GM19468 (cell line): ENCODE results near the gene CAMP.
A peak's percentile ranks its signal among the peaks of the same experiment; 100 is the strongest.
"Not testable (repeated sequence)": the region's sequence is repeated elsewhere in the genome, so short reads cannot be mapped to it uniquely, and the experiment has no call there.

Experiments
- ATAC-seq: cut with Tn5 transposase; IDR thresholded peaks from one replicate; pipeline ENCODE4 v1.9.1; 2021; ENCODE audit warnings: mild to moderate bottlenecking, moderate library complexity, moderate number of reproducible peaks; ENCODE audit not compliant: unreplicated experiment; ENCODE audit errors: extremely low read depth

Gene CAMP

GRCh38 chr3:48222616-48223513 is at the start of gene CAMP:
Gene CAMP (plus strand): TSS chr3:48223495. CDS start chr3:48223512, 17 bp downstream.
- no peak for ATAC-seq

GRCh38 chr3:48178072-48178471 is 45.2 kb upstream of the CAMP start:
- ATAC-seq: no peak

DNA sequence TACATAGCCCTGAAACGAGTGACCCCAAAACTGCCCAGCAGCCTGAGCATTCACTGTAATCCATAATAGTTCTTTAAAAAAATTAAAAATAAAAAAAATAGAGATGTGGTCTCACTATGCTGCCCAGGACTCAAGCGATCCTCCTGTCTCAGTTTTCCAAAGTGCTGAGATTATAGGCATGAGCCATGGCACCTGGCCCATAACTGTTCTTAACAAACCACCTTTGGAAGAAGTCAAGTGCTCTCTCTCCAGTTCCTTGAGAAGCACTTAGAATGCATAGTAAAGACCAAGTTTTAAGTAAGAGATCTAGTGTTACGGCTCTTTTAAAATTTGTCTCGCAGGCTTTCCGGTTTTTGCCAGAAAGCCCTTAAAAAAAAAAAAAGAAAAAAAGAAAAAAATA is 43.3 kb upstream of the CAMP start:
- no peak for ATAC-seq

DNA sequence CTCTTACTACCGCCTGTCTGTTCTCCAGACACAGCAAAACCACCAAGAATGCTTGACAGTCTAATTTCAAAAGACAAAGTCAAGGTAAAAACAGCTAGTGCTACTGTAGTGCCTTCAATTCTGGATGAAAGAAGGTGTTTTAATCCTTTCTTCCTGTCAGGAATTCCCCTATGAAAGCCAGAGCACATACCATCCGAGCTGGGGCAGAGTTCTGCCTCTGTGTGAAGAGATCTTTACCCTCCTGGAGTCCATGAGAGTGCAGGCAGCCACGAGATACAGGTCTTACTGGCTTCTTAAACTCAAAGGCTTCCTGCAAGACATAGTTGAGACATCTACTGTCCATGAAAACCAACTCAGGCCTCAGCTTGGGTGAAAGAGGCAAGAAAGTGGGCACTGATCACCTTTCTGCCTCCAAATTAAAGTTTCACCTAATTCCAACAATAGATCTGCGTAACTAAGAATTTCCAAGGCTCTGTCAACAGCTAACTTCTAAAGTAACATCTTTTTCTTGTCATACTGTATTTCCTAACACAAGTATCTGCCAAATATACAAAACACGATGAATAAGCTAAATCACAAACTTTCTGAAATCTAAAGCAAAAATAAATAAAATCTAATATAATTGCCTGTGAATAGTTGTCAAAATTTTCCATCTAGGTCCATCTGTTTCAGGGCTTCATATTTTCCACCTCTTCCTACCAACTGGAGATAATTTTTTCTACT is 42.6 kb upstream of the CAMP start:
- no peak for ATAC-seq

- no peak for ATAC-seq
These were observed 39.0 kb upstream of the CAMP start for GRCh38 chr3:48184299-48184698.

DNA sequence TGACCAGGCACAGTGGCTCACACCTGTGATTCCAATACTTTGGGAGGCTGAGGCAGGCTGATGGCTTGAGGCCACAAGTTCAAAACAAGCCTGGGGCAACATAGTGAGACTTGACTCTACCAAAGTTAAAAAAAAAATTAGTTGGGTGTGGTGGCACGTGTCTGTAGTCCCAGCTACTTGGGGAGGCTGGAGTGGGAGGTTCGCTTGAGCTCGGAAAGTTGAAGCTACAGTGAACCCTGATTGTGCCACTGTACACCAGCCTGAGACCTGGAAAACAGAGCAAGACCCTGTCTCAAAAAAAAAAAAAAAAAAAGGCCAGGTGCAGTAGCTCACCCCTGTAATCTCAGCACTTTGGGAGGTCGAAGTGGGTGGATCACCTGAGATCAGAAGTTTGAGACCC is 38.2 kb upstream of the CAMP start:
- no peak for ATAC-seq

DNA sequence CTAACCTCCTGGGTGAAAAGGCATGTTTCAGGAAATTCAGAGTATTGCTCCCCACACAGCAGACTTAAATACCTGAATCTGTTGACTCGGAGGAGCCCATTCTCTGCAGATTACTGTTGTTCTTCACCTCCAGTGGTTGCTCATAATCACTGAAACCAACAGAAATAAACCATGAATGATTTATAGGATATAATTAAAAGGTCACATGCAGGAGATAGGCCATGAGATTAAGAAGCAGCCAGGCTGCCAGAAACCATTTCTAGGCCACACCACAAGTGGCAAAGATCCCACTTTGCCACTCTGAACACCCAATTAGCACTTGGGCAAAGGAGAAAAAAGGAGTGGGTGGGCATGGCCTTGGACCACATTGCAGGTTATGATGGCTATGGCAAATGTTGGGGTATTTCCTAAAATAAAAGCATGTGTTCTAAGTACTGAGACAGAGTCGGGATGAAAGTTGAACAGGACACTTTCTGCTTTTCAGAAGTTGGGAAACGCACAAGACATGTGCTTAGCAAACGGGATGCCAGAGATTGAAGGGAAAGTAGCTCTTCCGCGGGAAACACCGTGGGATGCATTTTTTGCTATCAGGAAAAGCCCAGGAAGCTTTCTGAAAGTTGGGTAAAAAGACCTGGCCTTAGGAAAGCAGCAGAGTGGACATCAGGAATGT is 36.5 kb upstream of the CAMP start:
- no peak for ATAC-seq

DNA sequence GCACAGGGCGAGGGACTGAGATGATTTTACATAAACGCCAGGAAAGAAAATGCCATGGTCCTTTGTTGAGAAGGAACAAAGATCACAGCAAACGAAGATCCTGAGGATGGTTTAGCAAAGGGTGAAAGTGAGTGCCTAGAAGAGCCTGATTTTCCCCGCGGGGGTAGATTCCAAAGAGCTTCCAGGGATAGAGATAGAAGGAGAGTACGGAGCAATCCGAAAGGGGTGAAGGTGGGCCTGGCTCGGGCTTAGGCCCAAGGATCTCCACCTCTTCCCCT is 36.1 kb upstream of the CAMP start:
- no peak for ATAC-seq

DNA sequence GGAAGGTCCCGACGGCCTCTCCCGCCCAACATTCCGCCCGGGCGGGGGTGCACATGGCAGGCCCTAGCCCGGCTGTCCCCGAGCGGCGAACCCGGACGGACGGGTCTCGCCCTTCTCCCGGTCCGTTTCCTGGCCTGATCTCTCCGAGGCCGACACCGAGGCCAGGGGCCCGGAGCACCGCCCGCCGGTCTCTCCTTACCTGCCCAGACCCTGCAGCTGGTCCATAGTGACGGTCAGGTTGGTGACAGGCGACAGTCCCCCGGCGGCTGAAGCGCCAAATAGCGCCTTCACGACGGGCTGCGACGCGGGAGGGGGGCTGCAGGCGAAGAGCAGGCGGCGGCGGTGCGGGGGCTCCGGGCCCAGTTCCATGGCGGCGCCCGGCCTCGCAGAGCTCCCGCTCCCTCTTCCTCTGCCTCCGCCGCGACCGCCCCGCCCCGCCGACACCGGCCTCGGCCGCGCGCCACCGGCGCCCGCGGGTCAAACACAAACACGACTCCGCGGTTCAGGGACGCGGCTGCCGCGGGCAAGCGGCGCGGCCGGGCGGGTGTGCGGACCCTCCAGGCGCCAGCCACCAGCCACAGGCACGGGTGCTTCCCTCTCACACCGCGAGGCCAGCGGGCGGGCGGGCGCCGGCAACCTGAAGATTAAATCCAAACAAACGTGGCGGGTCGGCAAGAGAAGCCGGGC is 35.6 kb upstream of the CAMP start:
- ATAC-seq: no peak

DNA sequence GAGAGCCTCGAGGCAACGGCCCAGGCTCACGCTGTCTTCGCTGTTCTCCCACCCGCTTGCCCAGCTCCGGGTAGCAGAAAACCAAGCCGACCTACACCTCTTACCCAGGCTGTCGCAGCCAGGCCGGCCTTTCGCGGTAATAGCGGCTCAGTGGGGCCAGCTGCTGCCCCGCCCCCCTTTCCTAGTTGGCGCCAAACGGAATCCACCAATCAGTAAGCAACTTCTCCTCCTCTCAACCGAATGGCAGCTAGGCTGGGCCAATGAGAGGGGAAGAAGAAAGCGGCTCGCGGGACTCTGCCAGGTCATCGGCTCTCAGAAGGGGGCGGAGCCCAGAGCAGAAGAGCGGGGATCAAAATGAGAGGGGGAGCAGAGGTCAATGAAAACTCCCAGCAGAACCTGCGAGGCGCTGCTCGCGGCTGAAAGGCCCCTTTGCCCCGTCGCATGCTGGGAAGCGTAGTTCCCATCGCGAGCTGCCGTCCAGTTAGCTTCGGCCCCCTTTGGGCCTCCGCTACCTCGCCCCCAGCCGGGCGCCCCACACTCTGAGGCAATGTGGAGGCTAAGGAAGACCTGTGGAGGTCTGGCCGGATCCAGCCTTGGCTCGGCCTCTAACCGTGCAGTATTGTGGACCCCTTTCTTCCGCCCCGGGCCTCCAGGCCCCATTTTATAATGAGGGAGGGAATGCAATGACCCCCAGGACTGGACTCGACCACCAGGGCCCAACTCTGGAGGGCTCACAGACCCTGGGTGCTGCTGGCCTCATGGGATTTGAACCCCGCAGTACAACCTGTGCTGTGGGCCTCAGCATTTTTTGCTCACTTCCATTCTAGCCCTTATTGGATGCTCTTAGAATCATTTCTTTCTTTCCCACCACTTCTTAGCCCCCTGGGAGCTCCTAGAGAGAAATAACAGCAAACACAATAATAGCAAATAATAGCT is 34.8 kb upstream of the CAMP start, which contains the start of gene CDC25A:
Gene CDC25A, minus strand, starts transcription at position 152 of the 936 bp plus-strand sequence. CDS start 470 bp downstream, outside the sequence.
- ATAC-seq: peak; percentile 85

- ATAC-seq: no peak
These were observed 34.0 kb upstream of the CAMP start for GRCh38 chr3:48189321-48189720.

DNA sequence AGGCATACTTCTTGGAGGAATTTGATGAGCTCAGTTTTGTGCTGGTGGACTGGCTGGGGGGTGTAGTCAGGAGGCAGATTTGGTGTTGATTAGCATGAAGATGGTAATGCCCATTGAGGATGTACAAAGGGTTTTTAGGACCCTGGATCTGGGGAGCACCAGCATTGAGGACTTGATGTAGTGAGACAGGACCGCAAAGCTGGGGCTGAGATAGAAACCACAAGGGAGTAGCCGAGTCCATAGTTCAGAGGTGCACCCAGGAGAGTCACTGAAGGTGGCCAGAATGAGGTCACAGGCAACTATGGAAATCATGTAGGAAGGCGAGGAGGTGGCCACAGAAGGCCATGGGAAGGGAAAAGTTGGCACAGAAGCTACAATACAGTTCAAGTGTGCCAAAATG is 32.4 kb upstream of the CAMP start:
- no peak for ATAC-seq

DNA sequence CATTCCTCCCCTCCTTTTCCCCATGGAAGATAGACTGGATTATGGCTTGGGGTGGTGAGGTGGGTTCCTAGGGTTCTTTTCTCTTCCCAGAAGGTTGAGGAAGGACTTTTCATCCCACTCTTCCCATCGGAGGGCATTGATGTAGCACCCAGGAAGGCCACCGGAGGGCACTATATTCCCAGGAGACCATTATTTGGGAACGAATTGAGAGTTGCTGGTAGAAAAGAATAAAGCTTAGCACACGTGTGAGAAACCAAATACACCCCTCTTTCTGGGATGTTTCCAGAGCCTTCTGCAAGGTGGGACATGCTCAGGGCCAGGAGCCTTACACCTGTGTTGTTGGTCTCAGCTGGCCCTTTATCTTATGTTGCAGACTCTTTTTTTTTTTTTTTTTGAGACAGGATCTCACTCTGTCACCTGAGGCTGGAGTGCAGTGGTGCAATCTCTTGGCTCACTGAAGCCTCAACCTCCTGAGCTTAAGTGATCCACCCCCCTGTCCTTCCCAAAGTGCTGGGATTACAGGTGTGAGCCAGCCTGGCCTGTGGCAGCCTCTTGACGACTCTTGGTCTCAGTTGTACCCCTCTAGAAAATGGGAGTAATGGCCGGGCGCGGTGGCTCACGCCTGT is 28.7 kb upstream of the CAMP start:
- no peak for ATAC-seq

DNA sequence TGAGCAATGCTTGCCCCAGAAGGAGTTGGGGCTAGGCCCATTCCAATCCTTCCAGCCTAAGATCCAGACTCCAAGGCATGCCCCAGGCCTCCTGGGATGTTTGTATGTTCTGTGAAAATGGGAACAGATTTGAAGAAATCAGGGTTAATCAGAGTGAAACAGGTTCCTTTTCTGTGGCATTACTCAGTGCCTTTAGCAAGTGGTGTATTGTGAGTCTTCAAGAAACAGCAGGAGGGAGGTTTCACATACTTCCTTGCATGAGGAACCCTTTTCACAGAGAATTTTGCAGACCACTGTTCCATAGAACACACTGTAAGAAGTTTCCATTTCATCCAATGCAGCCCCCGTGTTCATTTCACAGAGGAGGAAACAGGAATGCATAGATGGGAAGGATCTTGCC is 26.7 kb upstream of the CAMP start:
- no peak for ATAC-seq

DNA sequence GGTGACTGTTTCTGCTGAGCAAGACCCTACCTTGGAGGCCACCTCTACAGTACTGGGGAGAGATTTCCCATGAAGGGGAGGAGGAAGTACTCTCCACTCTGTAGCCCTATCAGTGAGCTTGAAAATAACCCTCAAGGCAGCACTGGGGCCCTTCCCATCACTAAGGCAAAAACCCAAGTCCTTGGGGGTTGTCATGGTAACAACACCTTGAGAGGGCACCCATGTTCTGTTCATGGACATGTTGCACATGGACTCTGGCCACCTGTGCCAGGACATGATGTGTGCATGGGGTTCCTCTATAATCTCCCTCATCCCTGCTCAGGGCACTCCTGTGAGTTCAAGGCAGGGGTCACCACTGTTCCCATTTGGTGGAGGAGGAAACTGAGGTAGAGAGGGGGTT is 24.2 kb upstream of the CAMP start:
- no peak for ATAC-seq

- ATAC-seq: no peak
These were observed 20.7 kb upstream of the CAMP start for GRCh38 chr3:48202632-48203031.

DNA sequence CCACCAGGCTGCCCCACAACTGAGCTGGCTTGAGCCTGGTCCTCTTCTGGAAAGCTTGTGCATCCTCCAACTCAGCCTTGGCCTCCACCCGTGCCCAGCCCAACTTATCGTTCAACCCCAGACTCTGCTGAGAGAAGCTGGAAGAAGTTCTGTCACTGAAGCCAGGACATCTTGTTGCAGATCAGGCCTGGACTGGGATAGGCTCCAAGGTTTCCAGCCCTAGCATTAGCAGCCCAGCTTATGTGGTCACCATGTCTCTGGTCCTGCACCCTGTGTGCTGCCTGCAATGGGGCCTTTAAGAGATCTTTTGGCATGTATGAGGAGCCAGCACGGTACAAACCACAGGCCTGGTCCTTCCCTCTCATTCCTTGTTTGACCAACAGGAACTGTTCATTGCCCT is 15.2 kb upstream of the CAMP start:
- no peak for ATAC-seq

DNA sequence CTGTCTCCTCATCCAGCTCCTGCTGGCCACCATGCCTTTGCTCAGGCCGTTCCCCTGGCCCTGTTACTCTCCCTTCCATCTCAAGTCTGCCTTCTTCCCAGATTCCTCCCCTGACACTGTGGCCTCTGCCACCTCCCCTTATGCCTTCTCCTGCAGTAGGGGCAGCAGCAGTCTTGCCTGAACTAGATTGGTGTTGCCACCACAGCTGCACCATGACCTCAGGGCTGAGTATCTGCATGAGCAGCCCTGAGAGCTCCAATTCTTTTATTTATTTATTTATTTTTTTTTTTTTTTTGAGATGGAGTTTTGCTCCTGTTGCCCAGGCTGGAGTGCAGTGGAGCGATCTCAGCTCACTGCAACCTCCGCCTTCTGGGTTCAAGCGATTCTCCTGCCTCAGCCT is 13.8 kb upstream of the CAMP start:
- ATAC-seq: no peak

DNA sequence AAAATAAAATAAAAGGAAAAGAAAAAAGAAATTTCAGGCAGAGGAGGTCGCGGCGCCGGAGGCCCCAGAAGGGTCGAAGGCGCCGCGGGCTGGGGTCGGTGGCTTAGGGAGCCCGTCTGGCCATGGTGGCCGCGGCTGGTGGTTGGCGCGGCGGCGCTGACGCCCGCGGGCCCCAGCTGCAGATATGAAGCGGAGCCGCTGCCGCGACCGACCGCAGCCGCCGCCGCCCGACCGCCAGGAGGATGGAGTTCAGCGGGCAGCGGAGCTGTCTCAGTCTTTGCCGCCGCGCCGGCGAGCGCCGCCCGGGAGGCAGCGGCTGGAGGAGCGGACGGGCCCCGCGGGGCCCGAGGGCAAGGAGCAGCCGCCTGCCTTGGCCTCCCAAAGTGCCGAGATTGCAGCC is 12.8 kb upstream of the CAMP start:
- not testable (repeated sequence) for ATAC-seq
